OCI-LY7 (cell line): Measurements from ENCODE around the gene CCDC57.

Experiments used
- EZH2phosphoT487 ChIP-seq: fragments of 200-600 bp; sonication (generic); IDR thresholded peaks from 2 replicates; pipeline ENCODE4 v1.6.1; 2018; ENCODE audit warnings: low read depth, borderline replicate concordance, mild to moderate bottlenecking, mixed run types, antibody characterized with exemption, low read length, moderate library complexity, mixed read lengths
- TF ChIP-seq, protein P1 (sequence below): fragments of 200-600 bp; sonication (generic); conservative IDR thresholded peaks from 2 replicates; pipeline ENCODE4 v1.5.1; 2014; ENCODE audit warnings: mild to moderate bottlenecking, antibody characterized with exemption, low read length, moderate library complexity, mixed read lengths

DNA sequence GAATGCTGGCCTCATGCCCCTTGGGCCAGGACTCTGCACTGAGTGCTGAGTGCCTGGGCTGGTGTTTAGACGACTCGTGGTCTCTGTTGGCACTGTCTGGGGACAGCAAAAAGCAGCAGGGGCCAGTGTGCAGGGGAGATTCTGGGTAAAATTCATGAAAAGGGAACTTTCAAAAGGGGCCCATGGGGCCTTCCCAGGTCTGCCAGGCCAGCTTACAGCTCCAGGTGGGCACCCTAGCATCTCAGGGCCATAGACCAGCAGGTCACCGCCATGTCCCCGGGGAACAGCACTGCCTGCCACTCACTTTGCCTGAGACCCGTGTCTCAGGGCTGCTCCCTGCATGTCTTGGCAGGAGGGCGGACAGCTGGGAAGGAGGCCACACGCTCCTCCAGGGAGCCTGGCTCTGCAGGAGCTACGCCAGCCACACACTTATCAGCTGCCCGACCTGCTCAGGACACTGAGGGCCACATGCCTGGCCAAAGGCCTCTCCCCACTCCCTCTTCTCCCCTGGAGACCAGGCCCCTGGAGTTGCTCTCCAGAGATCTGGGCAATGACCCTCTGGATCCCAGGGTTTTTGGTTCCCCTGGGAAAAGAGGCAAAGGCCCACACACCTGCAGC lies 105.8 kb downstream of the CCDC57 start:
- TF ChIP-seq, protein P1, sequence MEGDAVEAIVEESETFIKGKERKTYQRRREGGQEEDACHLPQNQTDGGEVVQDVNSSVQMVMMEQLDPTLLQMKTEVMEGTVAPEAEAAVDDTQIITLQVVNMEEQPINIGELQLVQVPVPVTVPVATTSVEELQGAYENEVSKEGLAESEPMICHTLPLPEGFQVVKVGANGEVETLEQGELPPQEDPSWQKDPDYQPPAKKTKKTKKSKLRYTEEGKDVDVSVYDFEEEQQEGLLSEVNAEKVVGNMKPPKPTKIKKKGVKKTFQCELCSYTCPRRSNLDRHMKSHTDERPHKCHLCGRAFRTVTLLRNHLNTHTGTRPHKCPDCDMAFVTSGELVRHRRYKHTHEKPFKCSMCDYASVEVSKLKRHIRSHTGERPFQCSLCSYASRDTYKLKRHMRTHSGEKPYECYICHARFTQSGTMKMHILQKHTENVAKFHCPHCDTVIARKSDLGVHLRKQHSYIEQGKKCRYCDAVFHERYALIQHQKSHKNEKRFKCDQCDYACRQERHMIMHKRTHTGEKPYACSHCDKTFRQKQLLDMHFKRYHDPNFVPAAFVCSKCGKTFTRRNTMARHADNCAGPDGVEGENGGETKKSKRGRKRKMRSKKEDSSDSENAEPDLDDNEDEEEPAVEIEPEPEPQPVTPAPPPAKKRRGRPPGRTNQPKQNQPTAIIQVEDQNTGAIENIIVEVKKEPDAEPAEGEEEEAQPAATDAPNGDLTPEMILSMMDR = no peak
- no peak for TF ChIP-seq EZH2phosphoT487
